Neural cell (in vitro differentiated cells): ENCODE data around the gene FBXO4. TPM values are rescaled to one million over a fixed set of nuclear protein-coding genes. Genes with fewer than 3 reads are reported as not detected.

Source experiments
- H2AFZ ChIP-seq: fragments of 200-600, 300-800 bp; sonication (generic), shearing (Covaris generic); 2 replicates; pipeline ENCODE4 v1.6.0; 2014; ENCODE audit warnings: low read depth, mild to moderate bottlenecking, antibody characterized with exemption, low read length, moderate library complexity
- H3F3A ChIP-seq: fragments of 200-600 bp; shearing (Covaris generic); 2 replicates; pipeline ENCODE4 v1.6.1; 2016; ENCODE audit warnings: mild to moderate bottlenecking, moderate library complexity, mixed read lengths, antibody characterized with exemption, low read length; ENCODE audit not compliant: insufficient read depth, poor library complexity, severe bottlenecking
- H3K27ac ChIP-seq: fragments of 200-600, 300-800 bp; sonication (generic), shearing (Covaris generic); 2 replicates; pipeline ENCODE4 v1.5.1; 2014; ENCODE audit warnings: mild to moderate bottlenecking, low read length, moderate library complexity
- H3K27me3 ChIP-seq: fragments of 300-800, 200-600 bp; sonication (generic), shearing (Covaris generic); 2 replicates; pipeline ENCODE4 v1.6.0; 2014; ENCODE audit warnings: mild to moderate bottlenecking, low read depth, low read length, moderate library complexity; ENCODE audit not compliant: insufficient read depth
- H3K36me3 ChIP-seq: fragments of 300-800, 200-600 bp; sonication (generic), shearing (Covaris generic); 2 replicates; pipeline ENCODE4 v1.5.1; 2014; ENCODE audit warnings: mild to moderate bottlenecking, antibody characterized with exemption, low read length, moderate library complexity; ENCODE audit not compliant: insufficient read depth
- H3K4me2 ChIP-seq: fragments of 300-800, 200-600 bp; sonication (generic), shearing (Covaris generic); 2 replicates; pipeline ENCODE4 v1.6.0; 2014; ENCODE audit warnings: mild to moderate bottlenecking, low read length
- H3K4me3 ChIP-seq: fragments of 300-800, 200-600 bp; sonication (generic), shearing (Covaris generic); 2 replicates; pipeline ENCODE4 v1.5.1; 2014; ENCODE audit warnings: mild to moderate bottlenecking, low read length, moderate library complexity
- H3K79me2 ChIP-seq: fragments of 200-600 bp; shearing (Covaris generic); replicated peaks from 2 replicates; pipeline ENCODE4 v1.6.0; 2014; ENCODE audit warnings: mild to moderate bottlenecking, low read length, moderate library complexity; ENCODE audit not compliant: insufficient read depth
- H3K9ac ChIP-seq: fragments of 300-800, 200-600 bp; sonication (generic), shearing (Covaris generic); 2 replicates; pipeline ENCODE4 v1.6.1; 2016; ENCODE audit warnings: mild to moderate bottlenecking, low read length, mixed read lengths
- H3K9me2 ChIP-seq: fragments of 200-600 bp; shearing (Covaris generic); 2 replicates; pipeline ENCODE4 v1.6.1; 2016; ENCODE audit warnings: mild to moderate bottlenecking, low read length, mixed read lengths; ENCODE audit not compliant: insufficient read depth
- H3K9me3 ChIP-seq: fragments of 200-600, 300-800 bp; sonication (generic), shearing (Covaris generic); 2 replicates; pipeline ENCODE4 v1.6.1; 2016; ENCODE audit warnings: mild to moderate bottlenecking, mixed run types, low read length, moderate library complexity, mixed read lengths
- H4K20me1 ChIP-seq: fragments of 200-600 bp; shearing (Covaris generic); 2 replicates; pipeline ENCODE4 v1.6.1; 2016; ENCODE audit warnings: mild to moderate bottlenecking, mixed run types; ENCODE audit not compliant: insufficient read depth
- EP300 ChIP-seq: fragments of 450-650 bp; conservative IDR thresholded peaks from 2 replicates; pipeline ENCODE4 v1.6.1; 2014; ENCODE audit warnings: antibody characterized with exemption, mild to moderate bottlenecking, moderate library complexity; ENCODE audit not compliant: poor library complexity, severe bottlenecking
- EZH2 ChIP-seq: fragments of 200-600, 300-800 bp; shearing (Covaris generic), sonication (generic); IDR thresholded peaks from 2 replicates; pipeline ENCODE4 v1.6.1; 2014; ENCODE audit warnings: antibody characterized with exemption, low read length, borderline replicate concordance, mild to moderate bottlenecking; ENCODE audit not compliant: insufficient read depth, poor library complexity, severe bottlenecking
- MXI1 ChIP-seq: fragments of 450-650 bp; conservative IDR thresholded peaks from 2 replicates; pipeline ENCODE4 v1.6.1; 2014; ENCODE audit warnings: antibody characterized with exemption, mild to moderate bottlenecking; ENCODE audit not compliant: poor library complexity, severe bottlenecking
- POLR2AphosphoS5 ChIP-seq: IDR thresholded peaks from 2 replicates; pipeline ENCODE4 v1.6.1; 2012
- RAD21 ChIP-seq: fragments of 450-650 bp; conservative IDR thresholded peaks from 2 replicates; pipeline ENCODE4 v1.6.1; 2014; ENCODE audit warnings: antibody characterized with exemption, mild to moderate bottlenecking, moderate library complexity
- SMC3 ChIP-seq: fragments of 450-650 bp; conservative IDR thresholded peaks from 2 replicates; pipeline ENCODE4 v1.6.1; 2014; ENCODE audit warnings: antibody characterized with exemption, mild to moderate bottlenecking, moderate library complexity; ENCODE audit not compliant: poor library complexity
- TAF1 ChIP-seq: IDR thresholded peaks from 2 replicates; pipeline ENCODE4 v1.6.1; 2012; ENCODE audit warnings: low read depth
- polyA plus RNA-seq: library from polyadenylated mRNA; depleted of rRNA; stranded (reverse); fragments of >200 nt; gene quantifications from 2 replicates; pipeline ENCODE4 v1.2.3, GENCODE V29; 2014
- TF ChIP-seq, protein P1 (sequence below): fragments of 450-650 bp; IDR thresholded peaks from 2 replicates; pipeline ENCODE4 v1.5.1; 2014; ENCODE audit warnings: antibody characterized with exemption, mild to moderate bottlenecking, moderate library complexity; ENCODE audit not compliant: poor library complexity, severe bottlenecking
- TF ChIP-seq, protein P2 (sequence below): IDR thresholded peaks from 2 replicates; pipeline ENCODE4 v1.6.1; 2012; ENCODE audit warnings: borderline replicate concordance

The FBXO4 gene
- polyA plus RNA-seq, 1 donor from 2014 or later = 3.9 TPM

DNA sequence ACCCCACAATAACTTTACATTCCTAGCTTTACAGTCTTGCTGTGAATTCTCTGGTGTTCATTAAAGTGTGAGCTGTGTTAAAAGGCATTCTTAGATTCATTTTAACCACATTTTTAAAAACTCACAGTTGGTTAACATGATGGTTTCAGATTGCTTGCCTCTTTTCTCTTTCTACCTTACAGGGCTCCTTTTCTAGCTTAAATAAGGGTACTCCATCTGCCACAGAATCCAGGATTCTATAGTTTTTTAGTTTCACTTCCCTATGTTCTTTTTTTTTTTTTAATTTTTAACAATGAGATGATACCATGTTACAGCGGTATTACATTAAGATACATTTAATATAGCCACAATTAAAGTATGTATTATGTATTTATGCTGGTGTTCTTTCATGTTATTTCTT is 3.9 kb upstream of the FBXO4 start:
- Histone ChIP-seq H3F3A (no peaks in the 10 kb centered on the region), H3K9me2 (no peaks in the 10 kb centered on the region), H3K9ac (no peak overlapping the region), H2AFZ (no peak overlapping the region), H4K20me1 (no peaks in the 10 kb centered on the region), H3K27me3 (no peaks in the 10 kb centered on the region), H3K27ac (no peak overlapping the region), H3K9me3 (no peaks in the 10 kb centered on the region), H3K79me2 (no peaks in the 10 kb centered on the region), H3K36me3 (no peaks in the 10 kb centered on the region), H3K4me2 (no peak overlapping the region), H3K4me3 (no peak overlapping the region)
- TF ChIP-seq RAD21 = no peak
- no peak for TF ChIP-seq SMC3
- no peak for TF ChIP-seq POLR2AphosphoS5
- TF ChIP-seq EP300 = no peak
- no peak for TF ChIP-seq MXI1
- TF ChIP-seq, protein P1, sequence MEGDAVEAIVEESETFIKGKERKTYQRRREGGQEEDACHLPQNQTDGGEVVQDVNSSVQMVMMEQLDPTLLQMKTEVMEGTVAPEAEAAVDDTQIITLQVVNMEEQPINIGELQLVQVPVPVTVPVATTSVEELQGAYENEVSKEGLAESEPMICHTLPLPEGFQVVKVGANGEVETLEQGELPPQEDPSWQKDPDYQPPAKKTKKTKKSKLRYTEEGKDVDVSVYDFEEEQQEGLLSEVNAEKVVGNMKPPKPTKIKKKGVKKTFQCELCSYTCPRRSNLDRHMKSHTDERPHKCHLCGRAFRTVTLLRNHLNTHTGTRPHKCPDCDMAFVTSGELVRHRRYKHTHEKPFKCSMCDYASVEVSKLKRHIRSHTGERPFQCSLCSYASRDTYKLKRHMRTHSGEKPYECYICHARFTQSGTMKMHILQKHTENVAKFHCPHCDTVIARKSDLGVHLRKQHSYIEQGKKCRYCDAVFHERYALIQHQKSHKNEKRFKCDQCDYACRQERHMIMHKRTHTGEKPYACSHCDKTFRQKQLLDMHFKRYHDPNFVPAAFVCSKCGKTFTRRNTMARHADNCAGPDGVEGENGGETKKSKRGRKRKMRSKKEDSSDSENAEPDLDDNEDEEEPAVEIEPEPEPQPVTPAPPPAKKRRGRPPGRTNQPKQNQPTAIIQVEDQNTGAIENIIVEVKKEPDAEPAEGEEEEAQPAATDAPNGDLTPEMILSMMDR = no peak
- TF ChIP-seq EZH2 = no peak
- TF ChIP-seq, protein P2, sequence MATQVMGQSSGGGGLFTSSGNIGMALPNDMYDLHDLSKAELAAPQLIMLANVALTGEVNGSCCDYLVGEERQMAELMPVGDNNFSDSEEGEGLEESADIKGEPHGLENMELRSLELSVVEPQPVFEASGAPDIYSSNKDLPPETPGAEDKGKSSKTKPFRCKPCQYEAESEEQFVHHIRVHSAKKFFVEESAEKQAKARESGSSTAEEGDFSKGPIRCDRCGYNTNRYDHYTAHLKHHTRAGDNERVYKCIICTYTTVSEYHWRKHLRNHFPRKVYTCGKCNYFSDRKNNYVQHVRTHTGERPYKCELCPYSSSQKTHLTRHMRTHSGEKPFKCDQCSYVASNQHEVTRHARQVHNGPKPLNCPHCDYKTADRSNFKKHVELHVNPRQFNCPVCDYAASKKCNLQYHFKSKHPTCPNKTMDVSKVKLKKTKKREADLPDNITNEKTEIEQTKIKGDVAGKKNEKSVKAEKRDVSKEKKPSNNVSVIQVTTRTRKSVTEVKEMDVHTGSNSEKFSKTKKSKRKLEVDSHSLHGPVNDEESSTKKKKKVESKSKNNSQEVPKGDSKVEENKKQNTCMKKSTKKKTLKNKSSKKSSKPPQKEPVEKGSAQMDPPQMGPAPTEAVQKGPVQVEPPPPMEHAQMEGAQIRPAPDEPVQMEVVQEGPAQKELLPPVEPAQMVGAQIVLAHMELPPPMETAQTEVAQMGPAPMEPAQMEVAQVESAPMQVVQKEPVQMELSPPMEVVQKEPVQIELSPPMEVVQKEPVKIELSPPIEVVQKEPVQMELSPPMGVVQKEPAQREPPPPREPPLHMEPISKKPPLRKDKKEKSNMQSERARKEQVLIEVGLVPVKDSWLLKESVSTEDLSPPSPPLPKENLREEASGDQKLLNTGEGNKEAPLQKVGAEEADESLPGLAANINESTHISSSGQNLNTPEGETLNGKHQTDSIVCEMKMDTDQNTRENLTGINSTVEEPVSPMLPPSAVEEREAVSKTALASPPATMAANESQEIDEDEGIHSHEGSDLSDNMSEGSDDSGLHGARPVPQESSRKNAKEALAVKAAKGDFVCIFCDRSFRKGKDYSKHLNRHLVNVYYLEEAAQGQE = no peak
- no peak for TF ChIP-seq TAF1

DNA sequence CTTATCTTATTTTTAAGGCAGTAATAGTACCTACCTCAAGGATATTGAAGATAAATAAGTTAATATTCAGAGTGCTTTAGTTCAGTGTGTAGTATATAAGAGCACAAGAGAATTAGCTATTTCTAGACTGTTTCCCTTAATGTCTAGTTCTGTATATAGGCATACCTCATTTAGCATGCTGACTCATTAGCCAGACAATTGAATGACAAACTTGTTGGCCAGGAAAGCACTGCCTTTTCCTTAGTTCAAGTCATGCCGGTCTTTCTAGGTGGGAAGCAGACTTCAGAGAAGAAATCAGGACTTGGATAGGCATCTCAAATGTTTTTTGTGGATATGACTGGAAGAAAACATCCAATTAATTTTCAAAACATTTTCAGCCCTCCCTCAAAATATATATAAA is 3.2 kb upstream of the FBXO4 start:
- Histone ChIP-seq H3K9me2 (no peaks in the 10 kb centered on the region), H3K9me3 (no peaks in the 10 kb centered on the region), H3K27ac (no peak overlapping the region), H3K4me3 (no peak overlapping the region), H3K9ac (no peak overlapping the region), H3K36me3 (no peaks in the 10 kb centered on the region), H3K27me3 (no peaks in the 10 kb centered on the region), H3K79me2 (no peaks in the 10 kb centered on the region), H3F3A (no peaks in the 10 kb centered on the region), H4K20me1 (no peaks in the 10 kb centered on the region), H2AFZ (no peak overlapping the region), H3K4me2 (no peak overlapping the region)
- TF ChIP-seq EP300 (no peak), EZH2 (no peak), TAF1 (no peak), RAD21 (no peak), SMC3 (no peak), POLR2AphosphoS5 (no peak), MXI1 (no peak)
- TF ChIP-seq, protein P2 = no peak
- TF ChIP-seq, protein P1 = no peak
